H1 (cell line): ENCODE measurements around the gene LIMS1.

Experiments used
- EP300 ChIP-seq, 2 experiments: IDR thresholded peaks; 1 replicate in 1 of 2; 2 replicates in 1 of 2; pipeline ENCODE4 v1.6.1; 2011 to 2012; ENCODE audit warnings: low read depth in 2 of 2, low read length in 2 of 2, mild to moderate bottlenecking in 2 of 2, borderline replicate concordance in 1 of 2, inconsistent platforms in 1 of 2, moderate library complexity in 1 of 2
- EZH2 ChIP-seq: fragments of 200-600 bp; sonication (generic); IDR thresholded peaks from 2 replicates; pipeline ENCODE4 v1.7.1; 2012; ENCODE audit warnings: low read depth, mild to moderate bottlenecking, moderate library complexity, low read length, inconsistent platforms; ENCODE audit not compliant: severe bottlenecking
- POLR2A ChIP-seq, 2 experiments: IDR thresholded peaks; 1 replicate in 1 of 2; 2 replicates in 1 of 2; pipeline ENCODE4 v1.6.1; 2011; ENCODE audit warnings: low read depth in 2 of 2, low read length in 2 of 2, mild to moderate bottlenecking in 2 of 2; ENCODE audit errors: control extremely low read depth in 1 of 2
- POLR2AphosphoS5 ChIP-seq: IDR thresholded peaks from 2 replicates; pipeline ENCODE4 v1.6.1; 2011; ENCODE audit warnings: low read depth, low read length
- RAD21 ChIP-seq, 2 experiments: IDR thresholded peaks in 1 of 2; conservative IDR thresholded peaks in 1 of 2; 2 replicates each; pipeline ENCODE4 v1.6.1; 2011; ENCODE audit warnings: low read depth in 2 of 2, low read length in 2 of 2, improper control_type of control experiment in 1 of 2, inconsistent platforms in 1 of 2, mild to moderate bottlenecking in 1 of 2, moderate library complexity in 1 of 2
- RNF2 ChIP-seq: fragments of 200-900, 300-1000 bp; sonication (generic); IDR thresholded peaks from 2 replicates; pipeline ENCODE4 v1.7.1; 2016; ENCODE audit warnings: borderline replicate concordance, low read depth, mild to moderate bottlenecking, antibody characterized with exemption, low read length; ENCODE audit not compliant: poor library complexity, severe bottlenecking; ENCODE audit errors: missing control alignments
- TEAD4 ChIP-seq: IDR thresholded peaks from 2 replicates; pipeline ENCODE4 v1.6.1; 2012; ENCODE audit warnings: low read depth, low read length, inconsistent platforms, mixed read lengths
- YY1 ChIP-seq: IDR thresholded peaks from 2 replicates; pipeline ENCODE4 v1.6.1; 2011; ENCODE audit warnings: low read depth, mild to moderate bottlenecking, low read length
- TF ChIP-seq, protein P1 (sequence below), 3 experiments: IDR thresholded peaks; 1 replicate in 2 of 3; 2 replicates in 1 of 3; pipeline versions ENCODE4 v1.5.1 to v1.6.1; 2011; ENCODE audit warnings: low read length in 3 of 3, mild to moderate bottlenecking in 3 of 3, inconsistent platforms in 2 of 3, low read depth in 1 of 3, moderate library complexity in 1 of 3; ENCODE audit not compliant: insufficient read depth in 1 of 3; ENCODE audit errors: control extremely low read depth in 1 of 3
- TF ChIP-seq, protein P2 (sequence below): IDR thresholded peaks from 2 replicates; pipeline ENCODE4 v1.6.1; 2012; ENCODE audit warnings: inconsistent platforms

DNA sequence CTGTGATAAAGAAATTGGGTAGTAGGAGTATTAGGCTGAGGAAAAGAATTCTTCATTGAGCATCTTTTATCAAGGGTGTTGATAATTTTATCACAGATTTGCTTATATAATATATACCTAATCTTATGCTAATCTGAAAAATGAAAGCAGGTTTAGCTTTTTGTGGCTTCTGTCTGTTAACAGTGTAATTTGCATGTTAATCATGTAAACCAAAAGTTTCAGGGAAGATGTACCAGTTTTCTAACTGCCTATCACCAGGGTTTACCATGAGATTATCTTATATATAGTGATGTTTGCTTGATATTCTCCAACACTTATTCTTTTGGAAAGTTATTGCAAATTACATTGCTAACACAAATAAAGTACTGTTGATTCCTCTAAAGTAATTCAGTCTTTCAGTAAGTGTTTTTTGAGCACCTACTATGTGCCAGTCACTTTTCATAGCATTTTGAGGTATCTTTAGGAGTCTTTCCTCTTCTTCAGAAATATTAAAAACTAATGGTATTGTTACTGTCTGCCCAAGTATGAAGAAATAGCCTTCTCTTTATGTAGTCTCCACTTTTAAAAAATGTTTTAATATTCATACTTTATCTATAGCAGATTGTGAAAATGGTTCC is 43.7 kb upstream of the LIMS1 start:
- TF ChIP-seq RAD21 (IDR thresholded peaks at IDR 0.05 in 1 of 2, conservative IDR thresholded peaks at IDR 0.05 in 1 of 2; ENCODE audit: low read depth in 2 of 2, low read length in 2 of 2) (no peak), POLR2A (IDR thresholded peaks at IDR 0.05; ENCODE audit: control extremely low read depth in 1 of 2, low read depth in 2 of 2, low read length in 2 of 2) (no peak), EZH2 (no peak), RNF2 (no peak), EP300 (IDR thresholded peaks at IDR 0.05; ENCODE audit: borderline replicate concordance in 1 of 2, low read depth in 2 of 2, low read length in 2 of 2) (no peak), TEAD4 (no peak), YY1 (no peak), POLR2AphosphoS5 (no peak)
- TF ChIP-seq, protein P1, sequence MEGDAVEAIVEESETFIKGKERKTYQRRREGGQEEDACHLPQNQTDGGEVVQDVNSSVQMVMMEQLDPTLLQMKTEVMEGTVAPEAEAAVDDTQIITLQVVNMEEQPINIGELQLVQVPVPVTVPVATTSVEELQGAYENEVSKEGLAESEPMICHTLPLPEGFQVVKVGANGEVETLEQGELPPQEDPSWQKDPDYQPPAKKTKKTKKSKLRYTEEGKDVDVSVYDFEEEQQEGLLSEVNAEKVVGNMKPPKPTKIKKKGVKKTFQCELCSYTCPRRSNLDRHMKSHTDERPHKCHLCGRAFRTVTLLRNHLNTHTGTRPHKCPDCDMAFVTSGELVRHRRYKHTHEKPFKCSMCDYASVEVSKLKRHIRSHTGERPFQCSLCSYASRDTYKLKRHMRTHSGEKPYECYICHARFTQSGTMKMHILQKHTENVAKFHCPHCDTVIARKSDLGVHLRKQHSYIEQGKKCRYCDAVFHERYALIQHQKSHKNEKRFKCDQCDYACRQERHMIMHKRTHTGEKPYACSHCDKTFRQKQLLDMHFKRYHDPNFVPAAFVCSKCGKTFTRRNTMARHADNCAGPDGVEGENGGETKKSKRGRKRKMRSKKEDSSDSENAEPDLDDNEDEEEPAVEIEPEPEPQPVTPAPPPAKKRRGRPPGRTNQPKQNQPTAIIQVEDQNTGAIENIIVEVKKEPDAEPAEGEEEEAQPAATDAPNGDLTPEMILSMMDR (IDR thresholded peaks at IDR 0.05; ENCODE audit: control extremely low read depth in 1 of 3, insufficient read depth in 1 of 3, low read depth in 1 of 3, low read length in 3 of 3): no peak
- TF ChIP-seq, protein P2, sequence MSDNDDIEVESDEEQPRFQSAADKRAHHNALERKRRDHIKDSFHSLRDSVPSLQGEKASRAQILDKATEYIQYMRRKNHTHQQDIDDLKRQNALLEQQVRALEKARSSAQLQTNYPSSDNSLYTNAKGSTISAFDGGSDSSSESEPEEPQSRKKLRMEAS: no peak
